ENCODE results near the gene FBXO44.

FBXO44 gene

DNA sequence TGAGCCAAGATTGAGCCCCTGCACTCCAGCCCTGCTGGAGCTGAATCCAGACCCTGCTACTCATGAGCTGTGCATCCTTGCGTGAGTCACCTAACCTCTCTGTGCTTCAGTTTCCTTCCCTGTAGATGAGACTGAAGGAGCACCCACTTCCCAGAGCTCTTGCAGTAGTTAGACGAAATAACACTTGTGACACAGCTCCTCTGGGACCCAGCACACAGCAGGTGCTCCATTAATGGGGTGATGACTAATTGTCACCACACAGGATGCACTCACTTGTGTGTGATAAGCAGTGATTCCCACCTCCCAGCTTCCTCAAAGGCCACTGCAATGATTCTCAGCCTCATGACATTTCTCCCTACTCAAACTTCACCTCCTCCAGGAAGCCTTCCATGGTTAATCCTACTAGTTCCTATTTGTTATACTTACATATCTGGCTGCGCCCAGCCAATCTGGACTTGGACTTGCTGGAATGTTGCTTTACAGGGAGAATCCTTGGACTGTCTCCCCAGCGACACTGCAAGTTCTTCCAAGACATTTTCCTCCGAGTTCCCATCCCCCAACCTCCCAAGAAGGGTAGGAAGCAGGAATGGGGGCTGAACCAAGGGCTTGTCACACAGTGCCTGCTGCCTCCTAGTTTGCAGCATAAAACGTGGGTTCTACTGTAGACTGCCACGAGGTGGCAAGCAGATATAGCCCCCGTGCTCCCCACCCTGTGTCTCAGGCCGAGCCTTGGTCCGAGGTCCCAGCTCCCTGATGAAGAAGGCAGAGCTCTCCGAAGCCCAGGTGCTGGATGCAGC lies 54.1 kb downstream of the FBXO44 start:
- no peak for DNase-seq (ENCODE audit: low read depth)

- no peak for DNase-seq (ENCODE audit: low read depth)
These were observed 56.8 kb downstream of the FBXO44 start for GRCh38 chr1:11711490-11711889.

DNA sequence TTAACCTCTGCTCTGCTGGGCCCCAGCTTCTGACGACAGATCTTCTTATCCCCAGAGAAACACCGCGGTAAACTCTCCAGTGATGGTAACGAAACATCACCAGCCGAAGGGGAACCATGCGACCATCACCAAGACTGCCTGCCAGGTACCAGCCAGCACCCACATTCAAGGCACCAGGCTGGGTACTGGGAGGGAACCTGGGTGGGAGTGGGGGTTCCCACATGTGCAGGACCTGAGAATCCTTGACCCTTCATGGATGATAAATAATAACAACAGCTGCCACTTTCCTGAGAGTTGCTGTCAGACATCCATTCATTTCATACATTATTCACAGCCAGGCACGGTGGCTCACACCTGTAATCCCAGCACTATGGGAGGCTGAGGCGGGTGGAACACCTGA lies 57.6 kb downstream of the FBXO44 start:
- no peak for DNase-seq (ENCODE audit: low read depth)
